Mesenchymal stem cell (in vitro differentiated cells and primary cell): ENCODE data around the gene IGF1R.

Source experiments
- DNase-seq: peaks from one replicate; pipeline ENCODE4 v3.0.0-alpha.2; 2013
- H2AFZ ChIP-seq: one replicate; pipeline ENCODE4 v1.6.1; 2013; ENCODE audit warnings: low read depth, mild to moderate bottlenecking, control low read depth, inconsistent platforms, low read length, moderate library complexity
- H2AK5ac ChIP-seq: 2 replicates; pipeline ENCODE4 v1.6.1; 2013; ENCODE audit warnings: low read length, moderate library complexity, mild to moderate bottlenecking, inconsistent platforms; ENCODE audit not compliant: severe bottlenecking
- H2BK120ac ChIP-seq: one replicate; pipeline ENCODE4 v1.6.1; 2013; ENCODE audit warnings: low read depth, mild to moderate bottlenecking, inconsistent platforms, low read length, moderate library complexity
- H2BK12ac ChIP-seq, 2 experiments: one replicate each; pipeline ENCODE4 v1.6.1; 2013; ENCODE audit warnings: inconsistent platforms in 2 of 2, low read length in 2 of 2, mild to moderate bottlenecking in 2 of 2, moderate library complexity in 2 of 2, control low read depth in 1 of 2
- H2BK15ac ChIP-seq: one replicate; pipeline ENCODE4 v1.6.1; 2013; ENCODE audit warnings: mild to moderate bottlenecking, low read depth, inconsistent platforms; ENCODE audit not compliant: poor library complexity, severe bottlenecking
- H2BK5ac ChIP-seq: 2 replicates; pipeline ENCODE4 v1.6.1; 2013; ENCODE audit warnings: low read depth, mild to moderate bottlenecking, low read length, control low read depth, inconsistent platforms; ENCODE audit not compliant: poor library complexity, severe bottlenecking
- H3K14ac ChIP-seq, 2 experiments: one replicate each; pipeline ENCODE4 v1.6.1; 2013; ENCODE audit warnings: inconsistent platforms in 2 of 2, low read length in 2 of 2, control low read depth in 1 of 2, mild to moderate bottlenecking in 1 of 2, moderate library complexity in 1 of 2
- H3K18ac ChIP-seq, 2 experiments: one replicate each; pipeline ENCODE4 v1.6.1; 2013; ENCODE audit warnings: inconsistent platforms in 2 of 2, low read length in 2 of 2, control low read depth in 1 of 2, low read depth in 1 of 2, mild to moderate bottlenecking in 1 of 2
- H3K23ac ChIP-seq, 2 experiments: one replicate each; pipeline ENCODE4 v1.6.1; 2013; ENCODE audit warnings: inconsistent platforms in 2 of 2, low read length in 2 of 2, mild to moderate bottlenecking in 2 of 2, moderate library complexity in 2 of 2, control low read depth in 1 of 2
- H3K27ac ChIP-seq: 2 replicates; pipeline ENCODE4 v1.5.1; 2013; ENCODE audit warnings: mild to moderate bottlenecking, moderate library complexity, low read length, control low read depth, inconsistent platforms; ENCODE audit not compliant: poor library complexity, severe bottlenecking
- H3K27me3 ChIP-seq, 2 experiments: 2 replicates each; pipeline versions ENCODE4 v1.6.1 to v1.7.0; 2013; ENCODE audit warnings: low read length in 2 of 2, mild to moderate bottlenecking in 2 of 2, moderate library complexity in 2 of 2, control low read depth in 1 of 2, inconsistent platforms in 1 of 2; ENCODE audit not compliant: control insufficient read depth in 1 of 2, insufficient read depth in 1 of 2
- H3K36me3 ChIP-seq, 2 experiments: 2 replicates each; pipeline versions ENCODE4 v1.6.1 to v1.7.0; 2013; ENCODE audit warnings: low read length in 2 of 2, control low read depth in 1 of 2, inconsistent platforms in 1 of 2, low read depth in 1 of 2, mild to moderate bottlenecking in 1 of 2; ENCODE audit not compliant: insufficient read depth in 2 of 2, control insufficient read depth in 1 of 2
- H3K4ac ChIP-seq, 2 experiments: one replicate each; pipeline ENCODE4 v1.6.1; 2013; ENCODE audit warnings: inconsistent platforms in 2 of 2, low read length in 2 of 2, mild to moderate bottlenecking in 2 of 2, moderate library complexity in 2 of 2, control low read depth in 1 of 2, low read depth in 1 of 2
- H3K4me1 ChIP-seq: 2 replicates; pipeline ENCODE4 v1.6.1; 2013; ENCODE audit warnings: low read depth, low read length, control low read depth; ENCODE audit not compliant: control insufficient read depth, insufficient read depth
- H3K4me2 ChIP-seq: 2 replicates; pipeline ENCODE4 v1.6.1; 2013; ENCODE audit warnings: low read length, mild to moderate bottlenecking, inconsistent platforms; ENCODE audit not compliant: poor library complexity, severe bottlenecking
- H3K4me3 ChIP-seq, 2 experiments: 2 replicates each; pipeline versions ENCODE4 v1.5.1 to v1.7.0; 2013; ENCODE audit warnings: low read length in 2 of 2, mild to moderate bottlenecking in 2 of 2, control low read depth in 1 of 2, low read depth in 1 of 2; ENCODE audit not compliant: insufficient read depth in 1 of 2
- H3K79me1 ChIP-seq: replicated peaks from 2 replicates; pipeline ENCODE4 v1.6.1; 2013; ENCODE audit warnings: mild to moderate bottlenecking, control low read depth, low read length, inconsistent platforms; ENCODE audit not compliant: poor library complexity, severe bottlenecking
- H3K9ac ChIP-seq: 2 replicates; pipeline ENCODE4 v1.7.0; 2013; ENCODE audit warnings: mild to moderate bottlenecking, low read length, moderate library complexity
- H3K9me3 ChIP-seq: 2 replicates; pipeline ENCODE4 v1.7.0; 2013; ENCODE audit warnings: mild to moderate bottlenecking, low read length; ENCODE audit not compliant: control insufficient read depth
- H4K8ac ChIP-seq: one replicate; pipeline ENCODE4 v1.6.1; 2013; ENCODE audit warnings: inconsistent platforms, mild to moderate bottlenecking, low read length, moderate library complexity
- H4K91ac ChIP-seq: one replicate; pipeline ENCODE4 v1.6.1; 2013; ENCODE audit warnings: mild to moderate bottlenecking, low read length, inconsistent platforms
- WGBS: methylation state at CpG from one replicate; pipeline ENCODE4 v1.1.7; 2013; ENCODE audit warnings: mixed read lengths; 5-methylcytosine and 5-hydroxymethylcytosine counted together

The IGF1R gene

GRCh38 chr15:98609144-98609852 is 39.0 kb upstream of the IGF1R start:
- H2AFZ ChIP-seq, result no peak overlapping the region
- H3K23ac ChIP-seq, result no peak overlapping the region
- no peak overlapping the region for H4K91ac ChIP-seq
- H2BK15ac ChIP-seq, result peak overlapping the region; percentile 4
- peaks cover 4% of the 10 kb centered on the region for H3K4me1 ChIP-seq
- H3K79me1 ChIP-seq, result no peaks in the 10 kb centered on the region
- H3K27me3 ChIP-seq, result peaks cover 4 to 22% of the 10 kb centered on the region in 2 experiments
- no peak overlapping the region for H2BK5ac ChIP-seq
- no peak overlapping the region for H2BK12ac ChIP-seq
- peak overlapping the region in 1 of 2 experiments; percentile 0 for H3K14ac ChIP-seq
- H3K18ac ChIP-seq, result no peak overlapping the region
- peak overlapping the region; percentile 9 for H2AK5ac ChIP-seq
- no peaks in the 10 kb centered on the region for H3K36me3 ChIP-seq
- no peak overlapping the region for H2BK120ac ChIP-seq
- H3K9me3 ChIP-seq, result no peaks in the 10 kb centered on the region
- no peak overlapping the region for H3K9ac ChIP-seq
- WGBS, result 52% methylated on average over 9 of the region's 9 CpGs
- no peak overlapping the region for H3K4me3 ChIP-seq
- no peak overlapping the region for H4K8ac ChIP-seq
- H3K27ac ChIP-seq, result no peak overlapping the region
- peak overlapping the region; percentile 2 for H3K4me2 ChIP-seq
- DNase-seq, result peak; percentile 40
- no peak overlapping the region for H3K4ac ChIP-seq

GRCh38 chr15:98610991-98611390 is 37.3 kb upstream of the IGF1R start:
- no peak overlapping the region for H2BK120ac ChIP-seq
- no peak overlapping the region for H3K9ac ChIP-seq
- H2BK5ac ChIP-seq, result no peak overlapping the region
- H3K27ac ChIP-seq, result no peak overlapping the region
- 92% methylated on average over 4 of the region's 4 CpGs for WGBS
- peaks cover 3 to 16% of the 10 kb centered on the region in 2 experiments for H3K27me3 ChIP-seq
- H3K14ac ChIP-seq, result no peak overlapping the region
- no peaks in the 10 kb centered on the region for H3K9me3 ChIP-seq
- no peak overlapping the region for H3K4ac ChIP-seq
- H2AFZ ChIP-seq, result no peak overlapping the region
- H3K18ac ChIP-seq, result no peak overlapping the region
- no peak overlapping the region for H2AK5ac ChIP-seq
- no peak overlapping the region for H4K8ac ChIP-seq
- H3K4me1 ChIP-seq, result peaks cover 4% of the 10 kb centered on the region
- no peaks in the 10 kb centered on the region for H3K36me3 ChIP-seq
- H4K91ac ChIP-seq, result no peak overlapping the region
- H2BK15ac ChIP-seq, result no peak overlapping the region
- no peak overlapping the region for H3K4me3 ChIP-seq
- H2BK12ac ChIP-seq, result no peak overlapping the region
- no peak for DNase-seq
- H3K4me2 ChIP-seq, result no peak overlapping the region
- no peaks in the 10 kb centered on the region for H3K79me1 ChIP-seq
- H3K23ac ChIP-seq, result no peak overlapping the region

GRCh38 chr15:98611808-98612207 is 36.5 kb upstream of the IGF1R start:
- H2BK120ac ChIP-seq, result no peak overlapping the region
- no peak for DNase-seq
- H3K27ac ChIP-seq, result no peak overlapping the region
- no peaks in the 10 kb centered on the region for H3K79me1 ChIP-seq
- no peaks in the 10 kb centered on the region for H3K36me3 ChIP-seq
- H3K4me1 ChIP-seq, result peaks cover 4% of the 10 kb centered on the region
- H2BK12ac ChIP-seq, result no peak overlapping the region
- no peak overlapping the region for H2AFZ ChIP-seq
- no peak overlapping the region for H3K9ac ChIP-seq
- H2BK15ac ChIP-seq, result no peak overlapping the region
- no peak overlapping the region for H3K4me2 ChIP-seq
- peaks cover 0 to 8% of the 10 kb centered on the region in 2 experiments for H3K27me3 ChIP-seq
- no CpG with 5 or more reads among the region's 2 CpGs for WGBS
- H4K8ac ChIP-seq, result no peak overlapping the region
- no peak overlapping the region for H3K14ac ChIP-seq
- no peak overlapping the region for H3K23ac ChIP-seq
- H2BK5ac ChIP-seq, result no peak overlapping the region
- H4K91ac ChIP-seq, result no peak overlapping the region
- H3K4ac ChIP-seq, result no peak overlapping the region
- no peaks in the 10 kb centered on the region for H3K9me3 ChIP-seq
- H2AK5ac ChIP-seq, result no peak overlapping the region
- H3K18ac ChIP-seq, result no peak overlapping the region
- H3K4me3 ChIP-seq, result no peak overlapping the region

- Histone ChIP-seq H2BK12ac (no peak overlapping the region), H2BK15ac (no peak overlapping the region), H3K27me3 (peaks cover 0 to 10% of the 10 kb centered on the region in 2 experiments), H2AK5ac (no peak overlapping the region), H3K9ac (no peak overlapping the region), H3K4me2 (no peak overlapping the region), H2BK120ac (no peak overlapping the region), H3K27ac (no peak overlapping the region), H3K36me3 (no peaks in the 10 kb centered on the region), H3K9me3 (no peaks in the 10 kb centered on the region), H3K18ac (no peak overlapping the region), H2BK5ac (no peak overlapping the region), H4K91ac (no peak overlapping the region), H3K4ac (no peak overlapping the region), H3K23ac (no peak overlapping the region), H3K79me1 (no peaks in the 10 kb centered on the region), H3K4me1 (peaks cover 4% of the 10 kb centered on the region), H3K4me3 (no peak overlapping the region), H2AFZ (no peak overlapping the region), H4K8ac (no peak overlapping the region), H3K14ac (no peak overlapping the region)
- WGBS, result 94% methylated on average over 6 of the region's 6 CpGs
- no peak for DNase-seq
These were observed 35.7 kb upstream of the IGF1R start for GRCh38 chr15:98612490-98613110.
